PC-9 (cell line): ENCODE results near the gene C1orf226. TPM values are rescaled to one million over a fixed set of nuclear protein-coding genes. Genes with fewer than 3 reads are reported as not detected.

Source experiments
- BruUV-seq: library from RNA; stranded (reverse); fragments of 400-500 nt; replicated peaks from 2 replicates; lab custom pipeline; 2021; lab: Mats Ljungman, UMichigan
- CTCF ChIA-PET: fragments of 300-600 bp; sonication (Branson Sonifier 250); formaldehyde crosslinking; loops from one replicate; lab custom pipeline; 2022; ENCODE audit warnings: antibody characterized with exemption; lab: Charles Lee
- POLR2A ChIA-PET: fragments of 300-600 bp; sonication (Branson Sonifier 250); formaldehyde crosslinking; loops from one replicate; lab custom pipeline; 2022; ENCODE audit warnings: antibody characterized with exemption; ENCODE audit not compliant: unreplicated experiment; lab: Charles Lee
- DNase-seq, 2 experiments: peaks; one replicate each; pipeline versions ENCODE4 v3.0.0 to v3.0.0-alpha.2; 2015 to 2022; ENCODE audit warnings: mixed read lengths in 1 of 2
- H2AFZ ChIP-seq: fragments of 200-600 bp; sonication (generic); 2 replicates; pipeline ENCODE4 v1.8.1; 2017; ENCODE audit warnings: antibody characterized with exemption
- H3F3A ChIP-seq: fragments of 200-600 bp; sonication (generic); 2 replicates; pipeline ENCODE4 v1.8.1; 2017; ENCODE audit warnings: antibody characterized with exemption, mild to moderate bottlenecking, low read depth; ENCODE audit not compliant: insufficient read depth
- H3K27ac ChIP-seq: fragments of 200-600 bp; sonication (generic); 2 replicates; pipeline ENCODE4 v1.6.1; 2016; ENCODE audit warnings: mixed run types
- H3K27me3 ChIP-seq: fragments of 200-600 bp; sonication (generic); 2 replicates; pipeline ENCODE4 v1.6.1; 2016; ENCODE audit warnings: low read depth, mixed run types; ENCODE audit not compliant: insufficient read depth
- H3K36me3 ChIP-seq: fragments of 200-600 bp; sonication (generic); 2 replicates; pipeline ENCODE4 v1.6.1; 2016; ENCODE audit warnings: low read depth, mixed run types
- H3K4me1 ChIP-seq: fragments of 200-600 bp; sonication (generic); replicated peaks from 2 replicates; pipeline ENCODE4 v1.6.1; 2016; ENCODE audit warnings: mixed run types; ENCODE audit not compliant: insufficient read depth
- H3K4me2 ChIP-seq: fragments of 200-600 bp; sonication (generic); 2 replicates; pipeline ENCODE4 v1.6.1; 2017; ENCODE audit warnings: mixed run types
- H3K4me3 ChIP-seq: fragments of 200-600 bp; sonication (generic); 2 replicates; pipeline ENCODE4 v1.6.1; 2016; ENCODE audit warnings: mixed run types
- H3K79me2 ChIP-seq: fragments of 200-600 bp; sonication (generic); 2 replicates; pipeline ENCODE4 v1.6.1; 2017; ENCODE audit warnings: low read depth, mixed run types
- H3K9me2 ChIP-seq: fragments of 200-600 bp; sonication (generic); 2 replicates; pipeline ENCODE4 v1.8.1; 2017; ENCODE audit warnings: mild to moderate bottlenecking; ENCODE audit not compliant: insufficient read depth
- H3K9me3 ChIP-seq: fragments of 200-600 bp; sonication (generic); 2 replicates; pipeline ENCODE4 v1.8.1; 2016; ENCODE audit warnings: low read depth; ENCODE audit not compliant: insufficient read depth
- H4K20me1 ChIP-seq: fragments of 200-600 bp; sonication (generic); 2 replicates; pipeline ENCODE4 v1.8.1; 2017; ENCODE audit not compliant: insufficient read depth
- CTCF ChIP-seq: fragments of 200-600 bp; sonication (generic); conservative IDR thresholded peaks from 2 replicates; pipeline ENCODE4 v1.6.1; 2017; ENCODE audit warnings: mixed run types, antibody characterized with exemption, mild to moderate bottlenecking, moderate library complexity
- EZH2 ChIP-seq: fragments of 200-600 bp; sonication (generic); IDR thresholded peaks from 2 replicates; pipeline ENCODE4 v1.8.0; 2017; ENCODE audit warnings: antibody characterized with exemption, low read depth
- intact Hi-C: fragments of 100-400 bp; cut with micrococcal nuclease; formaldehyde crosslinking; loops from one replicate; pipeline ENCODE4 v1.10.0; 2022; ENCODE audit not compliant: unreplicated experiment
- total RNA-seq: library from RNA; stranded (reverse); gene quantifications from 2 replicates; pipeline ENCODE4 v1.2.3, GENCODE V29; 2021

Gene C1orf226
- total RNA-seq, 1 experiment from 2014 or later, result 10.5 TPM

GRCh38 chr1:162370721-162371120, 10.8 kb upstream of the C1orf226 start:
- Histone ChIP-seq H3K27me3 (no peaks in the 10 kb centered on the region), H2AFZ (no peak overlapping the region), H3K9me2 (no peaks in the 10 kb centered on the region), H4K20me1 (peaks cover 11% of the 10 kb centered on the region; the same call in 1 of the 2 replicates), H3K4me2 (no peak overlapping the region), H3K9me3 (no peaks in the 10 kb centered on the region), H3K4me1 (peaks cover 28% of the 10 kb centered on the region), H3K79me2 (no peaks in the 10 kb centered on the region), H3K36me3 (peaks cover 2% of the 10 kb centered on the region; the same call in 1 of the 2 replicates), H3K27ac (no peak overlapping the region), H3F3A (peaks cover 12% of the 10 kb centered on the region; the same call in 1 of the 2 replicates), H3K4me3 (no peak overlapping the region)
- no peak for DNase-seq
- TF ChIP-seq EZH2 (no peak), CTCF (no peak)
- no TSS peak for BruUV-seq
- CTCF ChIA-PET, result no interaction called here
- intact Hi-C loops, result loop anchor here (1.0 to 5.0 kb wide), 2 partner anchors 20 to 233 kb away; no protein-coding TSS in a partner anchor
- POLR2A ChIA-PET, result interaction anchor here (0.6 kb wide), 1 partner anchor 85 kb away, joined by 3 read pairs; no protein-coding TSS in a partner anchor

GRCh38 chr1:162371611-162372010, 9.9 kb upstream of the C1orf226 start:
- peak; percentile 58 to 68 for DNase-seq
- Histone ChIP-seq H3K4me2 (no peak overlapping the region), H2AFZ (no peak overlapping the region), H3K9me3 (no peaks in the 10 kb centered on the region), H3F3A (peaks cover 12% of the 10 kb centered on the region; the same call in 1 of the 2 replicates), H3K79me2 (no peaks in the 10 kb centered on the region), H3K27me3 (no peaks in the 10 kb centered on the region), H3K27ac (peak overlapping the region; percentile 54), H4K20me1 (peaks cover 11% of the 10 kb centered on the region; the same call in 1 of the 2 replicates), H3K36me3 (peaks cover 4% of the 10 kb centered on the region; the same call in 1 of the 2 replicates), H3K4me3 (no peak overlapping the region), H3K9me2 (no peaks in the 10 kb centered on the region), H3K4me1 (peaks cover 28% of the 10 kb centered on the region)
- ChIA-PET POLR2A (interaction anchor here (0.5 to 1.1 kb wide), 5 partner anchors 22 to 324 kb away, joined by 3 to 12 read pairs (median 4); no protein-coding TSS in a partner anchor), CTCF (interaction anchor here (0.7 to 1.3 kb wide), 4 partner anchors 14 to 316 kb away, joined by 4 read pairs; no protein-coding TSS in a partner anchor)
- no TSS peak for BruUV-seq
- TF ChIP-seq CTCF (no peak), EZH2 (no peak)
- intact Hi-C loops, result loop anchor here (1.0 to 5.0 kb wide), 3 partner anchors 21 to 234 kb away; no protein-coding TSS in a partner anchor

GRCh38 chr1:162372159-162373071, 9.1 kb upstream of the C1orf226 start:
- Histone ChIP-seq H3K79me2 (no peaks in the 10 kb centered on the region), H3K36me3 (peaks cover 4% of the 10 kb centered on the region; the same call in 1 of the 2 replicates), H3K4me3 (no peak overlapping the region), H3K27ac (peak overlapping the region; percentile 54), H3K4me2 (no peak overlapping the region), H3K9me3 (no peaks in the 10 kb centered on the region), H3K27me3 (no peaks in the 10 kb centered on the region), H3K9me2 (no peaks in the 10 kb centered on the region), H4K20me1 (peaks cover 11% of the 10 kb centered on the region; the same call in 1 of the 2 replicates), H2AFZ (no peak overlapping the region), H3K4me1 (peaks cover 28% of the 10 kb centered on the region), H3F3A (peaks cover 12% of the 10 kb centered on the region; the same call in 1 of the 2 replicates)
- BruUV-seq, result no TSS peak
- ChIA-PET CTCF (interaction anchor here (0.7 to 1.3 kb wide), 4 partner anchors 15 to 317 kb away, joined by 4 read pairs; no protein-coding TSS in a partner anchor), POLR2A (interaction anchor here (0.5 to 1.1 kb wide), 4 partner anchors 23 to 323 kb away, joined by 3 to 12 read pairs (median 4); no protein-coding TSS in a partner anchor)
- no peak for TF ChIP-seq EZH2
- TF ChIP-seq CTCF, result no peak
- peak in 1 of 2 experiments; percentile 67 for DNase-seq
- intact Hi-C loops, result loop anchor here (1.0 to 5.0 kb wide), 2 partner anchors 25 to 235 kb away; no protein-coding TSS in a partner anchor
